PC-3 (cell line): ENCODE results near the gene LRRC31.

Experiments
- EZH2 ChIP-seq: fragments of 300-600 bp; sonication (generic); IDR thresholded peaks from one replicate; pipeline ENCODE4 v1.6.1; 2017; ENCODE audit warnings: antibody characterized with exemption, mild to moderate bottlenecking, low read length; ENCODE audit not compliant: unreplicated experiment
- EZH2phosphoT487 ChIP-seq: fragments of 300-600 bp; sonication (generic); IDR thresholded peaks from 2 replicates; pipeline ENCODE4 v1.6.1; 2018; ENCODE audit warnings: mild to moderate bottlenecking, antibody characterized with exemption, low read length, borderline replicate concordance
- TF ChIP-seq, protein P1 (sequence below): fragments of 300-600 bp; sonication (generic); conservative IDR thresholded peaks from 2 replicates; pipeline ENCODE4 v1.5.1; 2017; ENCODE audit warnings: antibody characterized with exemption, low read depth, mild to moderate bottlenecking, low read length

DNA sequence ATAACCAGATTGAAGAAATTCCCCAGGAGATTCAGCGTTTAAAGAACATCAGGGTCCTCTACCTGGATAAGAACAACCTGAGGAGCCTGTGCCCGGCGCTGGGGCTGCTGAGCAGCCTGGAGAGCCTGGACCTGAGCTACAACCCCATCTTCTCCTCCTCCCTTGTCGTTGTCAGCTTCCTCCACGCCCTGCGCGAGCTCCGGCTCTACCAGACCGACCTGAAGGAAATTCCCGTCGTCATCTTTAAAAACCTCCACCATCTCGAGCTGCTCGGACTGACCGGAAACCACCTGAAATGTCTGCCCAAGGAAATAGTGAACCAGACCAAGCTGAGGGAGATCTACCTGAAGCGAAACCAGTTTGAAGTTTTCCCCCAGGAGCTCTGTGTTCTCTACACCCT lies 47.6 kb downstream of the LRRC31 start:
- TF ChIP-seq, protein P1, sequence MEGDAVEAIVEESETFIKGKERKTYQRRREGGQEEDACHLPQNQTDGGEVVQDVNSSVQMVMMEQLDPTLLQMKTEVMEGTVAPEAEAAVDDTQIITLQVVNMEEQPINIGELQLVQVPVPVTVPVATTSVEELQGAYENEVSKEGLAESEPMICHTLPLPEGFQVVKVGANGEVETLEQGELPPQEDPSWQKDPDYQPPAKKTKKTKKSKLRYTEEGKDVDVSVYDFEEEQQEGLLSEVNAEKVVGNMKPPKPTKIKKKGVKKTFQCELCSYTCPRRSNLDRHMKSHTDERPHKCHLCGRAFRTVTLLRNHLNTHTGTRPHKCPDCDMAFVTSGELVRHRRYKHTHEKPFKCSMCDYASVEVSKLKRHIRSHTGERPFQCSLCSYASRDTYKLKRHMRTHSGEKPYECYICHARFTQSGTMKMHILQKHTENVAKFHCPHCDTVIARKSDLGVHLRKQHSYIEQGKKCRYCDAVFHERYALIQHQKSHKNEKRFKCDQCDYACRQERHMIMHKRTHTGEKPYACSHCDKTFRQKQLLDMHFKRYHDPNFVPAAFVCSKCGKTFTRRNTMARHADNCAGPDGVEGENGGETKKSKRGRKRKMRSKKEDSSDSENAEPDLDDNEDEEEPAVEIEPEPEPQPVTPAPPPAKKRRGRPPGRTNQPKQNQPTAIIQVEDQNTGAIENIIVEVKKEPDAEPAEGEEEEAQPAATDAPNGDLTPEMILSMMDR = no peak
- TF ChIP-seq EZH2phosphoT487 (no peak), EZH2 (no peak)
